ENCODE measurements around the gene SLC16A9.
A peak's percentile ranks its signal among the peaks of the same experiment; 100 is the strongest.
"Not testable (repeated sequence)": the region's sequence is repeated elsewhere in the genome, so short reads cannot be mapped to it uniquely, and the experiment has no call there.

Gene SLC16A9

GRCh38 chr10:59709395-59710125, at the start of gene SLC16A9:
TSS of gene SLC16A9 (minus strand) at chr10:59709850. CDS start at chr10:59684291, 25,559 bp downstream.
- DNase-seq (ENCODE audit: low read depth in 2 of 3, low spot score in 1 of 3) = peak; percentile 35 to 47 (median 39)

- DNase-seq (ENCODE audit: low read depth in 2 of 3, low spot score in 1 of 3) = no peak
Observed at GRCh38 chr10:59757966-59758365, 48.3 kb upstream of the SLC16A9 start.

GRCh38 chr10:59754951-59755350, 45.3 kb upstream of the SLC16A9 start:
- no peak for DNase-seq (ENCODE audit: low read depth in 2 of 3, low spot score in 1 of 3)

GRCh38 chr10:59753267-59753666, 43.6 kb upstream of the SLC16A9 start, which contains the start of gene MRLN:
TSS of gene MRLN (minus strand) at chr10:59753455.
- DNase-seq (ENCODE audit: low read depth in 2 of 3, low spot score in 1 of 3) = no peak

- DNase-seq (ENCODE audit: low read depth in 2 of 3, low spot score in 1 of 3) = no peak
Observed at GRCh38 chr10:59752278-59752940, 42.8 kb upstream of the SLC16A9 start.

- no peak for DNase-seq (ENCODE audit: low read depth in 2 of 3, low spot score in 1 of 3)
Observed at GRCh38 chr10:59750155-59750945, 40.7 kb upstream of the SLC16A9 start.

- DNase-seq (ENCODE audit: low read depth in 2 of 3, low spot score in 1 of 3) = no peak
Observed at GRCh38 chr10:59748834-59749233, 39.2 kb upstream of the SLC16A9 start.

GRCh38 chr10:59745163-59745650, 35.6 kb upstream of the SLC16A9 start:
- no peak for DNase-seq (ENCODE audit: low read depth in 2 of 3, low spot score in 1 of 3)

- DNase-seq (ENCODE audit: low read depth in 2 of 3, low spot score in 1 of 3) = not testable (repeated sequence)
Observed at GRCh38 chr10:59744762-59745161, 35.1 kb upstream of the SLC16A9 start.

GRCh38 chr10:59744156-59744555, 34.5 kb upstream of the SLC16A9 start:
- not testable (repeated sequence) for DNase-seq (ENCODE audit: low read depth in 2 of 3, low spot score in 1 of 3)

- no peak for DNase-seq (ENCODE audit: low read depth in 2 of 3, low spot score in 1 of 3)
Observed at GRCh38 chr10:59741583-59741982, 31.9 kb upstream of the SLC16A9 start.

GRCh38 chr10:59741048-59741447, 31.4 kb upstream of the SLC16A9 start:
- DNase-seq (ENCODE audit: low read depth in 2 of 3, low spot score in 1 of 3) = no peak

- no peak for DNase-seq (ENCODE audit: low read depth in 2 of 3, low spot score in 1 of 3)
Observed at GRCh38 chr10:59736749-59737148, 27.1 kb upstream of the SLC16A9 start.

- no peak for DNase-seq (ENCODE audit: low read depth in 2 of 3, low spot score in 1 of 3)
Observed at GRCh38 chr10:59735296-59735695, 25.6 kb upstream of the SLC16A9 start.

- DNase-seq (ENCODE audit: low read depth in 2 of 3, low spot score in 1 of 3) = no peak
Observed at GRCh38 chr10:59734014-59734462, 24.4 kb upstream of the SLC16A9 start.

- not testable (repeated sequence) for DNase-seq (ENCODE audit: low read depth in 2 of 3, low spot score in 1 of 3)
Observed at GRCh38 chr10:59733321-59734013, 23.8 kb upstream of the SLC16A9 start.

- not testable (repeated sequence) for DNase-seq (ENCODE audit: low read depth in 2 of 3, low spot score in 1 of 3)
Observed at GRCh38 chr10:59732849-59733248, 23.2 kb upstream of the SLC16A9 start.

- DNase-seq (ENCODE audit: low read depth in 2 of 3, low spot score in 1 of 3) = not testable (repeated sequence)
Observed at GRCh38 chr10:59729167-59729566, 19.5 kb upstream of the SLC16A9 start.

GRCh38 chr10:59724098-59724938, 14.7 kb upstream of the SLC16A9 start:
- DNase-seq (ENCODE audit: low read depth in 2 of 3, low spot score in 1 of 3) = no peak

- DNase-seq (ENCODE audit: low read depth in 2 of 3, low spot score in 1 of 3) = no peak
Observed at GRCh38 chr10:59720377-59720776, 10.7 kb upstream of the SLC16A9 start.
